Right lobe of liver (tissue), 6 donors: Measurements from ENCODE around the gene TRAPPC4. TPM values are rescaled to one million over a fixed set of nuclear protein-coding genes. Genes with fewer than 3 reads are reported as not detected.
A peak's percentile ranks its signal among the peaks of the same experiment; 100 is the strongest.

Experiments used
- ATAC-seq, 4 donors: fragments of 200-7000 bp; cut with Tn5 transposase; one replicate each; pipeline ENCODE4 v1.9.1; 2020; ENCODE audit warnings: mild to moderate bottlenecking in 4 of 4, moderate library complexity in 4 of 4
- DNase-seq, 3 donors: peaks; one replicate each; pipeline ENCODE4 v3.0.0-alpha.2; 2020
- H3K27ac ChIP-seq, 3 donors: fragments of 200-600 bp; one replicate each; pipeline ENCODE4 v1.8.0; 2022
- H3K27me3 ChIP-seq, 2 donors: fragments of 200-600 bp; one replicate each; pipeline ENCODE4 v1.8.0; 2022
- H3K36me3 ChIP-seq, 4 donors: fragments of 200-600 bp; sonication (generic) in 1 of 4; one replicate each; pipeline versions ENCODE4 v1.5.1 to v1.8.0; 2017 to 2022; ENCODE audit warnings: control low read depth in 1 of 4
- H3K4me1 ChIP-seq, 4 donors: fragments of 200-600 bp; sonication (generic) in 1 of 4; one replicate each; pipeline versions ENCODE4 v1.5.1 to v1.8.0; 2017 to 2022; ENCODE audit warnings: control low read depth in 1 of 4
- H3K4me3 ChIP-seq, 3 donors: fragments of 200-600 bp; one replicate each; pipeline ENCODE4 v1.8.0; 2022
- H3K9me3 ChIP-seq, 4 donors: fragments of 200-600 bp; sonication (generic) in 1 of 4; one replicate each; pipeline versions ENCODE4 v1.5.1 to v1.8.0; 2017 to 2022; ENCODE audit warnings: control low read depth in 1 of 4
- CTCF ChIP-seq, 4 donors: fragments of 200-600 bp in 3 of 4; fragments of 450-650 bp in 1 of 4; IDR thresholded peaks; one replicate each; pipeline versions ENCODE4 v1.5.1 to v1.8.0; 2016 to 2022; ENCODE audit warnings: antibody characterized with exemption in 4 of 4, mild to moderate bottlenecking in 2 of 4
- POLR2A ChIP-seq: fragments of 450-650 bp; IDR thresholded peaks from one replicate; pipeline ENCODE4 v1.6.1; 2017; ENCODE audit warnings: antibody characterized with exemption, mild to moderate bottlenecking
- WGBS: methylation state at CpG from one replicate; pipeline ENCODE4 v1.1.6; 2018; ENCODE audit warnings: low coverage, low lambda C conversion rate; ENCODE audit not compliant: insufficient coverage; ENCODE audit errors: missing lambda C conversion rate; 5-methylcytosine and 5-hydroxymethylcytosine counted together
- intact Hi-C, 2 donors: fragments of 100-400 bp; cut with DNase I; formaldehyde crosslinking; loops; one replicate each; pipeline versions ENCODE4 v1.11.2 to v1.14.1; 2022
- total RNA-seq, 6 experiments: library from RNA; depleted of rRNA in 2 of 6; stranded (reverse); fragments of >200 nt in 2 of 6; fragmentation: NEBNext Ultra II Directional in 3 of 6; extraction: Animal tissue kit (Norgen Biotek cat#: 25700) in 3 of 6; gene quantifications; one replicate each; pipeline versions ENCODE4 v1.1.0 to v1.2.4, GENCODE V29; 2016 to 2023
- donor health status: DM: no; HTN: yes; CAD: no.
- donor health status: DM: no; HTN: no; CAD: no.
- donor health status: DM: no; HTN: no; CAD: no.
- donor health status: DM: no; HTN: yes; CAD: no.
- donor health status: DM: no; HTN: yes; CAD: no.

The TRAPPC4 gene
- total RNA-seq, 6 experiments from 2014 or later = 17.2 to 46.3 (median 33.4) TPM

- Histone ChIP-seq H3K27ac (no peak overlapping the region), H3K36me3 (peaks cover 9 to 49% (median 29%) of the 10 kb centered on the region in 4 donors), H3K27me3 (no peaks in the 10 kb centered on the region), H3K4me1 (no peaks in the 10 kb centered on the region), H3K9me3 (no peaks in the 10 kb centered on the region), H3K4me3 (no peak overlapping the region)
- WGBS = 89% methylated on average over 3 of the region's 6 CpGs
- DNase-seq = no peak
- intact Hi-C loops = no loop called here
- no peak for TF ChIP-seq POLR2A
- TF ChIP-seq CTCF (IDR thresholded peaks at IDR 0.05) = no peak
- peak in 2 of 4 donors; percentile 4 to 6 for ATAC-seq
Observed at GRCh38 chr11:119044708-119045107, 26.1 kb downstream of the TRAPPC4 start.

- H3K27me3 ChIP-seq = no peaks in the 10 kb centered on the region
- peaks cover 11 to 67% (median 40%) of the 10 kb centered on the region in 4 donors for H3K36me3 ChIP-seq
- DNase-seq (no peak), ATAC-seq (no peak)
- intact Hi-C loops = no loop called here
- 100% methylated on average over 1 of the region's 6 CpGs for WGBS
- H3K4me1 ChIP-seq = no peaks in the 10 kb centered on the region
- no peaks in the 10 kb centered on the region for H3K9me3 ChIP-seq
- no peak overlapping the region for H3K4me3 ChIP-seq
- TF ChIP-seq POLR2A (no peak), CTCF (IDR thresholded peaks at IDR 0.05) (no peak)
- no peak overlapping the region for H3K27ac ChIP-seq
Observed at GRCh38 chr11:119046489-119046888, 27.9 kb downstream of the TRAPPC4 start.

GRCh38 chr11:119047205-119047604, 28.6 kb downstream of the TRAPPC4 start:
- intact Hi-C loops = no loop called here
- WGBS = 82% methylated on average over 5 of the region's 6 CpGs
- TF ChIP-seq CTCF (IDR thresholded peaks at IDR 0.05) (no peak), POLR2A (no peak)
- Histone ChIP-seq H3K4me1 (no peaks in the 10 kb centered on the region), H3K27ac (no peak overlapping the region), H3K9me3 (no peaks in the 10 kb centered on the region), H3K27me3 (no peaks in the 10 kb centered on the region), H3K4me3 (no peak overlapping the region), H3K36me3 (peaks cover 11 to 74% (median 46%) of the 10 kb centered on the region in 4 donors)
- ATAC-seq (no peak), DNase-seq (no peak)

GRCh38 chr11:119048644-119049043, 30.1 kb downstream of the TRAPPC4 start:
- TF ChIP-seq POLR2A (no peak), CTCF (IDR thresholded peaks at IDR 0.05) (no peak)
- DNase-seq (no peak), ATAC-seq (no peak)

GRCh38 chr11:119049081-119049480, 30.5 kb downstream of the TRAPPC4 start:
- DNase-seq = no peak

More at GRCh38 chr11:119048644-119049043, 30.1 kb downstream of the TRAPPC4 start:
- 90% methylated on average over 2 of the region's 9 CpGs for WGBS
- Histone ChIP-seq H3K27me3 (no peaks in the 10 kb centered on the region), H3K36me3 (peaks cover 11 to 88% (median 56%) of the 10 kb centered on the region in 4 donors), H3K4me3 (no peak overlapping the region), H3K27ac (no peak overlapping the region), H3K4me1 (no peaks in the 10 kb centered on the region), H3K9me3 (no peaks in the 10 kb centered on the region)
- intact Hi-C loops = no loop called here

More at GRCh38 chr11:119049081-119049480, 30.5 kb downstream of the TRAPPC4 start:
- Histone ChIP-seq H3K9me3 (no peaks in the 10 kb centered on the region), H3K27ac (no peak overlapping the region), H3K36me3 (peaks cover 14 to 93% (median 59%) of the 10 kb centered on the region in 4 donors), H3K4me1 (no peaks in the 10 kb centered on the region), H3K27me3 (no peaks in the 10 kb centered on the region), H3K4me3 (no peak overlapping the region)
- no peak for ATAC-seq
- no peak for TF ChIP-seq POLR2A
- TF ChIP-seq CTCF (IDR thresholded peaks at IDR 0.05) = no peak
- intact Hi-C loops = no loop called here
- 100% methylated on average over 1 of the region's 7 CpGs for WGBS
